Measurements from ENCODE around the gene EMC9.

The EMC9 gene

GRCh38 chr14:24141097-24141880 is at the start of gene EMC9:
EMC9 (minus strand) TSS chr14:24141591; CDS start chr14:24141304, 287 bp downstream.
- Mint-ChIP-seq H3K27me3 (no peaks in the 10 kb centered on the region), H3K36me3 (ENCODE audit: low read depth) (peaks cover 81% of the 10 kb centered on the region), H3K27ac (peak within 1 kb of the TSS; percentile 86), H3K9me3 (no peaks in the 10 kb centered on the region), H3K4me3 (peak within 1 kb of the TSS; percentile 95), H3K4me1 (ENCODE audit: low read depth) (peaks cover 82% of the 10 kb centered on the region)
- intact Hi-C loops (cut with micrococcal nuclease), result loop anchor here (1.0 kb wide), 1 partner anchor 27 kb away; the partner anchor contains the start of genes DCAF11 and NRL

- Mint-ChIP-seq H3K36me3 (ENCODE audit: low read depth) (peaks cover 66% of the 10 kb centered on the region), H3K4me3 (no peak overlapping the region), H3K4me1 (ENCODE audit: low read depth) (peaks cover 62% of the 10 kb centered on the region), H3K27me3 (no peaks in the 10 kb centered on the region), H3K27ac (no peak overlapping the region), H3K9me3 (no peaks in the 10 kb centered on the region)
- intact Hi-C loops (cut with micrococcal nuclease), result no loop called here
Measured at GRCh38 chr14:24190416-24190815, 49.0 kb upstream of the EMC9 start.

GRCh38 chr14:24189460-24189859 is 48.1 kb upstream of the EMC9 start:
- Mint-ChIP-seq H3K9me3 (no peaks in the 10 kb centered on the region), H3K27me3 (no peaks in the 10 kb centered on the region), H3K36me3 (ENCODE audit: low read depth) (peaks cover 68% of the 10 kb centered on the region), H3K27ac (peak overlapping the region; percentile 81), H3K4me1 (ENCODE audit: low read depth) (peaks cover 54% of the 10 kb centered on the region), H3K4me3 (no peak overlapping the region)
- intact Hi-C loops (cut with micrococcal nuclease), result loop anchor here (2.0 kb wide), 1 partner anchor 43 kb away; the partner anchor contains the start of genes PSME2 and RNF31

- intact Hi-C loops (cut with micrococcal nuclease), result loop anchor here (2.0 kb wide), 1 partner anchor 42 kb away; the partner anchor contains the start of genes PSME2 and RNF31
- Mint-ChIP-seq H3K4me1 (ENCODE audit: low read depth) (peaks cover 50% of the 10 kb centered on the region), H3K36me3 (ENCODE audit: low read depth) (peaks cover 73% of the 10 kb centered on the region), H3K4me3 (peak overlapping the region; percentile 85), H3K27me3 (no peaks in the 10 kb centered on the region), H3K9me3 (no peaks in the 10 kb centered on the region), H3K27ac (peak overlapping the region; percentile 81)
Measured at GRCh38 chr14:24189059-24189375, 47.6 kb upstream of the EMC9 start.

- H3K4me3 Mint-ChIP-seq, result peak within 1 kb of the TSS; percentile 85
- peak within 1 kb of the TSS; percentile 81 for H3K27ac Mint-ChIP-seq
- peaks cover 78% of the 10 kb centered on the region for H3K36me3 Mint-ChIP-seq (ENCODE audit: low read depth)
- H3K27me3 Mint-ChIP-seq, result no peaks in the 10 kb centered on the region
- H3K9me3 Mint-ChIP-seq, result no peaks in the 10 kb centered on the region
- intact Hi-C loops (cut with micrococcal nuclease), result loop anchor here (1.0 to 2.0 kb wide), 3 partner anchors 42 to 74 kb away; partner anchors contain the start of genes DCAF11, GMPR2, NEDD8 and NRL
- H3K4me1 Mint-ChIP-seq (ENCODE audit: low read depth), result peaks cover 47% of the 10 kb centered on the region
Measured at GRCh38 chr14:24188251-24189058, 47.1 kb upstream of the EMC9 start, which contains the start of gene IPO4. IPO4 (minus strand) TSS chr14:24188816; CDS start chr14:24188787, 29 bp downstream.

- peak overlapping the region; percentile 81 for H3K27ac Mint-ChIP-seq
- intact Hi-C loops (cut with micrococcal nuclease), result no loop called here
- peaks cover 42% of the 10 kb centered on the region for H3K4me1 Mint-ChIP-seq (ENCODE audit: low read depth)
- peaks cover 80% of the 10 kb centered on the region for H3K36me3 Mint-ChIP-seq (ENCODE audit: low read depth)
- H3K27me3 Mint-ChIP-seq, result no peaks in the 10 kb centered on the region
- peak overlapping the region; percentile 85 for H3K4me3 Mint-ChIP-seq
- H3K9me3 Mint-ChIP-seq, result no peaks in the 10 kb centered on the region
Measured at GRCh38 chr14:24187539-24187915, 46.1 kb upstream of the EMC9 start.

GRCh38 chr14:24186831-24187538 is 45.6 kb upstream of the EMC9 start:
- Mint-ChIP-seq H3K9me3 (no peaks in the 10 kb centered on the region), H3K4me3 (no peak overlapping the region), H3K36me3 (ENCODE audit: low read depth) (peaks cover 80% of the 10 kb centered on the region), H3K4me1 (ENCODE audit: low read depth) (peaks cover 37% of the 10 kb centered on the region), H3K27me3 (no peaks in the 10 kb centered on the region), H3K27ac (peak overlapping the region; percentile 81)
- intact Hi-C loops (cut with micrococcal nuclease), result no loop called here

GRCh38 chr14:24185741-24186140 is 44.4 kb upstream of the EMC9 start:
- H3K4me1 Mint-ChIP-seq (ENCODE audit: low read depth), result peaks cover 31% of the 10 kb centered on the region
- no peak overlapping the region for H3K4me3 Mint-ChIP-seq
- H3K27me3 Mint-ChIP-seq, result no peaks in the 10 kb centered on the region
- no peaks in the 10 kb centered on the region for H3K9me3 Mint-ChIP-seq
- intact Hi-C loops (cut with micrococcal nuclease), result no loop called here
- H3K27ac Mint-ChIP-seq, result no peak overlapping the region
- peaks cover 81% of the 10 kb centered on the region for H3K36me3 Mint-ChIP-seq (ENCODE audit: low read depth)

GRCh38 chr14:24185026-24185425 is 43.6 kb upstream of the EMC9 start:
- intact Hi-C loops (cut with micrococcal nuclease), result no loop called here
- Mint-ChIP-seq H3K27me3 (no peaks in the 10 kb centered on the region), H3K36me3 (ENCODE audit: low read depth) (peaks cover 81% of the 10 kb centered on the region), H3K27ac (no peak overlapping the region), H3K9me3 (no peaks in the 10 kb centered on the region), H3K4me1 (ENCODE audit: low read depth) (peaks cover 27% of the 10 kb centered on the region), H3K4me3 (no peak overlapping the region)

GRCh38 chr14:24184104-24184970 is 42.9 kb upstream of the EMC9 start:
- Mint-ChIP-seq H3K27me3 (no peaks in the 10 kb centered on the region), H3K9me3 (no peaks in the 10 kb centered on the region), H3K27ac (no peak overlapping the region), H3K36me3 (ENCODE audit: low read depth) (peaks cover 84% of the 10 kb centered on the region), H3K4me3 (no peak overlapping the region), H3K4me1 (ENCODE audit: low read depth) (peaks cover 22% of the 10 kb centered on the region)
- intact Hi-C loops (cut with micrococcal nuclease), result no loop called here

- Mint-ChIP-seq H3K36me3 (ENCODE audit: low read depth) (peaks cover 92% of the 10 kb centered on the region), H3K4me1 (ENCODE audit: low read depth) (peaks cover 12% of the 10 kb centered on the region)
Measured at GRCh38 chr14:24183014-24183481, 41.7 kb upstream of the EMC9 start.

GRCh38 chr14:24182110-24182882 is 40.9 kb upstream of the EMC9 start:
- H3K36me3 Mint-ChIP-seq (ENCODE audit: low read depth), result peaks cover 99% of the 10 kb centered on the region
- H3K4me3 Mint-ChIP-seq, result no peak overlapping the region
- H3K9me3 Mint-ChIP-seq, result no peaks in the 10 kb centered on the region
- H3K27ac Mint-ChIP-seq, result no peak overlapping the region
- H3K4me1 Mint-ChIP-seq (ENCODE audit: low read depth), result peaks cover 5% of the 10 kb centered on the region
- intact Hi-C loops (cut with micrococcal nuclease), result no loop called here
- no peaks in the 10 kb centered on the region for H3K27me3 Mint-ChIP-seq

More at GRCh38 chr14:24183014-24183481, 41.7 kb upstream of the EMC9 start:
- no peaks in the 10 kb centered on the region for H3K9me3 Mint-ChIP-seq
- no peak overlapping the region for H3K4me3 Mint-ChIP-seq
- H3K27ac Mint-ChIP-seq, result no peak overlapping the region
- H3K27me3 Mint-ChIP-seq, result no peaks in the 10 kb centered on the region
- intact Hi-C loops (cut with micrococcal nuclease), result no loop called here
